BLaER1 (cell line): ENCODE results near the gene SCLY.

Experiments used
- H3K27ac ChIP-seq: shearing (Covaris generic); formaldehyde crosslinking; 2 replicates; pipeline ENCODE4 v1.8.1; 2022
- H3K27me3 ChIP-seq: shearing (Covaris generic); formaldehyde crosslinking; 2 replicates; pipeline ENCODE4 v1.8.1; 2022
- H3K36me3 ChIP-seq: shearing (Covaris generic); formaldehyde crosslinking; 2 replicates; pipeline ENCODE4 v1.8.1; 2022
- H3K4me1 ChIP-seq: shearing (Covaris generic); formaldehyde crosslinking; 2 replicates; pipeline ENCODE4 v1.8.1; 2022
- H3K4me2 ChIP-seq: shearing (Covaris generic); formaldehyde crosslinking; 2 replicates; pipeline ENCODE4 v1.8.1; 2022
- H3K4me3 ChIP-seq: shearing (Covaris generic); formaldehyde crosslinking; 2 replicates; pipeline ENCODE4 v1.8.1; 2022
- H3K9ac ChIP-seq: shearing (Covaris generic); formaldehyde crosslinking; 2 replicates; pipeline ENCODE4 v1.8.1; 2022
- H3K9me3 ChIP-seq: shearing (Covaris generic); formaldehyde crosslinking; 2 replicates; pipeline ENCODE4 v1.8.1; 2022
- H4K20me1 ChIP-seq: shearing (Covaris generic); formaldehyde crosslinking; 2 replicates; pipeline ENCODE4 v1.8.1; 2022
- Cebpa-rat ChIP-seq: shearing (Covaris generic); IDR thresholded peaks from 2 replicates; pipeline ENCODE4 v1.8.1; 2022

SCLY gene

DNA sequence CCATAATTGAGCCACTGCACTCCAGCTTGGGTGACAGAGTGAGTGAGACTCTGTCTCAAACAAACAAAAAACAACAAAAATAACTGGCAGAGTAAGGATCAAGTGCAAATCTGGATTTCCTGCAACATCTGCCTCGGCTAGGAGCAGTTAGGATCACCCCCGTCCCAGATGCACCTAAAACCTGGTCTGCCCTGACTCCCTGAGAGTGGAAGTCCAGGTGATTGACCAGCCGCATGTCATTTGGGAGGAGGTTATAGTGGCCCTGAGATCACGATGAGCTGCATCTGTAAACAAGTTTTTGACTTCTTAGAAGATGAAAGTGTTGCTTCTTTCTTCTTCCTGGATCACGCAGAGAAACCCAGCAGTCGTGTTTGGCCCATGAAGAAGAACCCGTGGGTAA, 34.3 kb downstream of the SCLY start:
- Histone ChIP-seq H3K9ac (no peak overlapping the region), H3K36me3 (peaks cover 14% of the 10 kb centered on the region), H3K4me2 (no peak overlapping the region), H3K27me3 (no peaks in the 10 kb centered on the region), H3K4me3 (no peak overlapping the region), H4K20me1 (no peaks in the 10 kb centered on the region), H3K9me3 (no peaks in the 10 kb centered on the region), H3K4me1 (peaks cover 31% of the 10 kb centered on the region), H3K27ac (no peak overlapping the region)
- TF ChIP-seq Cebpa-rat: no peak

DNA sequence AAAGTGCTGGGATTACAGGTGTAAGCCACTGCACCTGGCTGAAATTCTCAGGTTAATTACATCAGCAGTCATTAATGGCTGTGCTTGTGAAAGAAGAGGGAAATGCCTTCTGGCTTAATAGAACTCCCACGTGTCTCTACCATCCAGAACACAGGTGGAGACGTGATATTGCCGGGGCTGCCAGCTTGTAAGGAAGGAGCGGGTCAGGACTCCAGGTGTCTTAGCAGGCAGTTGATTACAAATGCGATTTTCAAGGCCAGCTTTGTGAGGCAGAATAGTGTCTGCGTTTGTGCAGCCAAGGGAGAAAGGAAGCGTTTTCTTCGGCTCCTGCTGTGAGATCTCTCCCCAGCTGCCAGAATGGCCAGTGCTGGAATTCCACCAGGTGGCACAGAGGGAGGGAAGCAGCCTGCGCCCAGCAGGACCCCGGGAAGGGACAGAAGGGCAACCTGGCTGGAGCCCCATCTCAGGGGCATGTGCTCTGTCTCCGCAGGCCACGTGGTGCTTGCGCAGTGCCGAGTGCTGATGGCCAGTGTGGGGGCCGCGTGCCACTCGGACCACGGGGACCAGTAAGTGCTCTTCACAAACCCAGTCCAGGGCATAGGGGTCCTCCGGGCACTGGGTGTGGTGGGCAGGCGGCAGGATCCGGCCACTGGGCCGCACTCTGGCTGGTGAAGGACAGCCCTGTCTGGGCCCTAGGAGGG, 35.7 kb downstream of the SCLY start:
- Histone ChIP-seq H3K27me3 (no peaks in the 10 kb centered on the region), H3K4me1 (peaks cover 45% of the 10 kb centered on the region), H3K9me3 (no peaks in the 10 kb centered on the region), H3K36me3 (peaks cover 11% of the 10 kb centered on the region), H3K4me2 (no peak overlapping the region), H4K20me1 (no peaks in the 10 kb centered on the region), H3K27ac (no peak overlapping the region), H3K4me3 (no peak overlapping the region), H3K9ac (no peak overlapping the region)
- no peak for TF ChIP-seq Cebpa-rat

DNA sequence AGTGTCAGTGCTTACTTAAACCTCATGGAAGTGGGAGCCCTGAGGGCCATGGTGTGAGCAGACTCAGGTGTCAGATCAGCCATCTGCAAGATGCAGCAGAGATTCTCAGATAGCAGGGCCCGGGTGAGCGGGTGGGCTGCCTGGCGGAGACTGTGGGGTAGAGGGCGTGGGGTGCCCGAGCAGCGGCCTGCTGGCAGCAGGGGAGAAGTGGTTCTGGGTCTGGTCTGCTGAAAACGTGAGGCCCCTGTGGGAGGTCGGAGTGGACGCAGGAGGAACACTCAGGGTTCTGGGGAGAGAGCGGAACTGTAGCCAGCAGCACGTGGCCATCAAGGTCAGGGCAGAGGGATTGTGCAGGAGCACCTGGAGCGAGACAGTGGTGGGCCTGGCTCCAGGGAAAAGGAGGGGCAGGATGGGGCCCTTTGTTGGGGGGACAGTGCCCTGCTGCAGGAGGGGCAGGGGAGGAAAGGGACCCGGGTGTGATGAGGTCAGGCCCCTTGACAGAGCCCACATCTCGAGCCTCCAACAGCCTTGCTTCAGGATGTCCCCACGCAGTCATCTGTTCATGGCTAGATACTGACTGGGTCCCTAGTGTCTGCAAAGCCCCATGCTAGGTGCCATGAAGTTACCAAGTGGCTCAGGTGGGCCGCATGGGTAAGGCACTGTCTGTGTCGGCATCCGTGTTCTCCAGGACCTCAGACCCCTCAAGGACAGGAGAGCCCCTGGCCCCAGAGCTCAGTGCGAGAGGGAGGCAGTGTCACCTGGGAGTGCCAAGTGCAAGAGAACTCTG, 36.6 kb downstream of the SCLY start:
- no peaks in the 10 kb centered on the region for H3K9me3 ChIP-seq
- H3K36me3 ChIP-seq: peaks cover 3% of the 10 kb centered on the region; the same call in 1 of the 2 replicates
- TF ChIP-seq Cebpa-rat: no peak
- peaks cover 53% of the 10 kb centered on the region for H3K4me1 ChIP-seq
- no peak overlapping the region for H3K4me3 ChIP-seq
- H3K9ac ChIP-seq: no peak overlapping the region
- no peaks in the 10 kb centered on the region for H4K20me1 ChIP-seq
- no peak overlapping the region for H3K27ac ChIP-seq
- no peaks in the 10 kb centered on the region for H3K27me3 ChIP-seq
- H3K4me2 ChIP-seq: peak overlapping the region; percentile 93; the same call in 1 of the 2 replicates

DNA sequence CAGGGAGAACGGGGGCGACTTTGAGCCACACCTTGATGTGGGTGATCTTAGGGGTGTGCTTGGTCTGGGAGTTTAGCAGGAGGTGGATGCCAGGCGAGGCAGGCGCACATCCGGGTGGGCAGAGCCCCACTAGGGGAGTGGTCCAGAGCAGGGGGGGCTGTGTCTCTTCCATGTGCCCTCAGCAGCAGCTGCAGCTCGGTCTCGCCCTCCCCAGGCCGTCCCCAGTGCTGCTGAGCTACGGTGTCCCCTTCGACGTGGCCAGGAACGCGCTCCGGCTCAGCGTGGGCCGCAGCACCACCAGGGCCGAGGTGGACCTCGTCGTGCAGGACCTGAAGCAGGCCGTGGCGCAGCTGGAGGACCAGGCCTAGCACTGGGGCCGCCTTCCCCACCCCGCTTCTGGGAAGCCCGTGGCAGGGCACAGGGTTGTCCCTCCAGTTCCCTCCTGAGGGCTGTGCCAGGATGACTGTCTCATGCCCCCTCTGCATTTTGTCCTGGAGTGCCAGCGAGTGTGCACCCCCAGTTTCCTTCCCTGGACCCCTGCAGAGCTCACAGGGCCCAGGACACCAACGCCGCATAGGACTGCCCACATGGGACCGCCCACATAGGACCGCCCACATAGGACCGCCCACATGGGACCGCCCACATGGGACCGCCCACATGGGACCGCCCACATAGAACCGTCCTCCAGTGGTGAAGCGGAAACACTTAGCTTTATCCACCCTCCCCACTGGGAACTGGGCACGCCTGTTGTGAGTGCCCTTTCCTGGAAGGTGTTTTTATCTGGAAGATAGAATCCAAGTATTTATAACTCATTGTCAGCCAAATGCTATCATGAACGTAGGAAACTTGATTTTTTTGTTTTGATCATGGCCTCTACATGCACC, 37.4 kb downstream of the SCLY start:
- Histone ChIP-seq H3K9me3 (no peaks in the 10 kb centered on the region), H3K4me1 (peaks cover 60% of the 10 kb centered on the region), H3K27me3 (no peaks in the 10 kb centered on the region), H3K4me3 (peak overlapping the region; percentile 50), H3K4me2 (peak overlapping the region; percentile 93), H3K36me3 (no peaks in the 10 kb centered on the region), H4K20me1 (no peaks in the 10 kb centered on the region), H3K9ac (peak overlapping the region; percentile 39; the same call in 1 of the 2 replicates), H3K27ac (peak overlapping the region; percentile 57)
- TF ChIP-seq Cebpa-rat: no peak

DNA sequence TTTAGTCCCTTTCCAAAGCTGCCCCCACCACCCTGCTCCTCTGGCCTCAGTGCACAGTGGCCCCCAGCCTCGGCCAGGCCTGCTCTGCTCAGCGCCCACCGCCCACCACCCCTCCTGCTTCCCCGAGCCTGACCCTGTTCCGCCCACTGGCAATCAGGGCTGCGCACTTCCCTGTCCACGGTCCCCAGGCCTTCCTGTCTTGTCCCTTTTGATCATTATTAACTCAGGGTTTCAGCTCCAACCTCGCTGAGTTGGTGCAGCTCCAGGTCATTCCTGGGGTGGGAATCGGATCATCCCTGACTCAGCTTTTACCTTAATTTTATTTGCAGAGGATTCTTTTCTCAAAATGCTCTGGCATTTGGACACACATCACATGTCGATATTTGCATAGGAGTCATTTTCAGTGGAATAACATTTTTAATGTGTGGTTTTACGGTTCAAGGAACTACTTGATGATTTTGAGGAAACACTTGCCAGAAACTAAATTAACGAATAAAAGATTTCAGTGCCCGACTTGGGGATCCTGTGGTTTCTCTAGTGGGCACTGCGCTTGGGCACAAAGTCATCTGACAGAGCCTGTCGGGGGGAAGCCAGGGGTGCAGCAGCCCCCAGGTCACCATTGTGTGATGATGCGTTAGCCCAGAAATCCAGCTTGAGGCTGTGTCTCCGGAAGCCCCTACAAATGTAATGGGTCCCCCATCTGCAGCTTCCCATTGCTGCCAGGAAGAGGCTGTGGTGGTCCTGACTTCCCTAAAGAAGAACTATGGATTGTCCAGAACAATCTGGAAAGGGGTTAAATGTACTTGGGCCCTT, 38.3 kb downstream of the SCLY start:
- no peak for TF ChIP-seq Cebpa-rat
- peak overlapping the region; percentile 50 for H3K4me3 ChIP-seq
- no peaks in the 10 kb centered on the region for H3K9me3 ChIP-seq
- no peaks in the 10 kb centered on the region for H3K36me3 ChIP-seq
- H4K20me1 ChIP-seq: no peaks in the 10 kb centered on the region
- no peaks in the 10 kb centered on the region for H3K27me3 ChIP-seq
- peak overlapping the region; percentile 57 for H3K27ac ChIP-seq
- peak overlapping the region; percentile 93 for H3K4me2 ChIP-seq
- H3K9ac ChIP-seq: peak overlapping the region; percentile 39; the same call in 1 of the 2 replicates
- peaks cover 65% of the 10 kb centered on the region for H3K4me1 ChIP-seq

DNA sequence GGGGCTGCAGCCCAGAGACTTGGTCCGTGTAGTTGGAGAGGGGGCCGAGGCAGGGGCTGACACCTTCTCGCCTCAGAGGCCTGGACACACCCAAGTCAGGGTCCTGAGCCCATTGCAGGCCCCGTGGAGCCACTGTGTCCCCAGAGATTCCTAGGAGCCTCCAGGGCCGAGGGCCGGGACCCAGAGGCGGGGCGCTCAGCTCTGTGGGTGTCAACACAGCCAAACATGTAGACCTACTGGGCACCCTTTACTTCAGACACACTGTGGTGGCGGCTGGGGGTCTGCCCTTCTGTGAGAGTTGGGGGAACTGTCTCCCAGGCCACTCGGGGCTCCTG, 38.9 kb downstream of the SCLY start:
- peak overlapping the region; percentile 93 for H3K4me2 ChIP-seq
- no peaks in the 10 kb centered on the region for H3K36me3 ChIP-seq
- H3K4me1 ChIP-seq: peaks cover 70% of the 10 kb centered on the region
- H4K20me1 ChIP-seq: no peaks in the 10 kb centered on the region
- H3K4me3 ChIP-seq: peak overlapping the region; percentile 50; the same call in 1 of the 2 replicates
- H3K9me3 ChIP-seq: no peaks in the 10 kb centered on the region
- H3K27ac ChIP-seq: peak overlapping the region; percentile 57
- H3K27me3 ChIP-seq: no peaks in the 10 kb centered on the region
- peak overlapping the region; percentile 45; the same call in 1 of the 2 replicates for H3K9ac ChIP-seq
- TF ChIP-seq Cebpa-rat: no peak

DNA sequence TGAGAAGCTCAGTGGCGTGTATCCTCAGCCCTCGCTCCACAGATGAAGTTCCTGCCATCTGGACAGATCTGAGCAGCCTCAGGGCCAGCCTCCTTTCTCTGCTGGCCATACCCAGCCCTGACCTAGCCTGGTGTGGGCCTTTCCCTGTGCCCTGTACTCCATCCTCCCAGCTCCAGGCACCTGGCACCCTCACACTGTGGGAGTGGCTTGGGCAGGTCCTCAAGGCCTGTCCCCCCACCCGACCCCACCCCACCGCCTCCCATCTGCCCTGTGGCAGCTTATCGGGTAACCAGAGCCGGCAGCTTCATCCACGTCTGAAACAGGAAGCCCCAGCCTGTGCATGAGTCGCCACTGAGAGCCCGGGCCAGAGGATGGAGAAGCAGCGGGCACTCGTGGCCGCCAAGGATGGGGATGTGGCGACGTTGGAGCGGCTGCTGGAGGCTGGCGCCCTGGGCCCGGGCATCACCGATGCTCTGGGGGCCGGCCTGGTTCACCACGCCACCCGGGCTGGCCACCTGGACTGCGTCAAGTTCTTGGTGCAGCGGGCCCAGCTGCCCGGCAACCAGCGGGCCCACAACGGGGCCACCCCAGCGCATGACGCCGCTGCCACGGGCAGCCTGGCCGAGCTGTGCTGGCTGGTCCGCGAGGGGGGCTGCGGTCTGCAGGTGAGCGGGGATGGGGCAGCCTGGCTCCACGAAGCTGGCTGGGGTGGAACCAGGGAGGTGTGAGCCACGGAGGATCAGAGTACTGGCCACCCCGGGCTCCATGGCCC, 39.4 kb downstream of the SCLY start, which contains the start of gene ESPNL:
TSS of gene ESPNL (plus strand) at position 292 of the 772 bp plus-strand sequence. CDS start at position 372, 80 bp downstream.
- no peaks in the 10 kb centered on the region for H3K9me3 ChIP-seq
- H3K27me3 ChIP-seq: no peaks in the 10 kb centered on the region
- H4K20me1 ChIP-seq: no peaks in the 10 kb centered on the region
- H3K9ac ChIP-seq: peak within 1 kb of the TSS; percentile 45; the same call in 1 of the 2 replicates
- peak within 1 kb of the TSS; percentile 57 for H3K27ac ChIP-seq
- no peaks in the 10 kb centered on the region for H3K36me3 ChIP-seq
- TF ChIP-seq Cebpa-rat: no peak
- H3K4me2 ChIP-seq: peak within 1 kb of the TSS; percentile 93
- peak within 1 kb of the TSS; percentile 50 for H3K4me3 ChIP-seq
- H3K4me1 ChIP-seq: peaks cover 76% of the 10 kb centered on the region
